ENCODE data around the gene BMP2.
A peak's percentile ranks its signal among the peaks of the same experiment; 100 is the strongest.

Gene BMP2

GRCh38 chr20:6768228-6769140 is 998 bp downstream of the BMP2 start:
- peak; percentile 2 for DNase-seq

DNA sequence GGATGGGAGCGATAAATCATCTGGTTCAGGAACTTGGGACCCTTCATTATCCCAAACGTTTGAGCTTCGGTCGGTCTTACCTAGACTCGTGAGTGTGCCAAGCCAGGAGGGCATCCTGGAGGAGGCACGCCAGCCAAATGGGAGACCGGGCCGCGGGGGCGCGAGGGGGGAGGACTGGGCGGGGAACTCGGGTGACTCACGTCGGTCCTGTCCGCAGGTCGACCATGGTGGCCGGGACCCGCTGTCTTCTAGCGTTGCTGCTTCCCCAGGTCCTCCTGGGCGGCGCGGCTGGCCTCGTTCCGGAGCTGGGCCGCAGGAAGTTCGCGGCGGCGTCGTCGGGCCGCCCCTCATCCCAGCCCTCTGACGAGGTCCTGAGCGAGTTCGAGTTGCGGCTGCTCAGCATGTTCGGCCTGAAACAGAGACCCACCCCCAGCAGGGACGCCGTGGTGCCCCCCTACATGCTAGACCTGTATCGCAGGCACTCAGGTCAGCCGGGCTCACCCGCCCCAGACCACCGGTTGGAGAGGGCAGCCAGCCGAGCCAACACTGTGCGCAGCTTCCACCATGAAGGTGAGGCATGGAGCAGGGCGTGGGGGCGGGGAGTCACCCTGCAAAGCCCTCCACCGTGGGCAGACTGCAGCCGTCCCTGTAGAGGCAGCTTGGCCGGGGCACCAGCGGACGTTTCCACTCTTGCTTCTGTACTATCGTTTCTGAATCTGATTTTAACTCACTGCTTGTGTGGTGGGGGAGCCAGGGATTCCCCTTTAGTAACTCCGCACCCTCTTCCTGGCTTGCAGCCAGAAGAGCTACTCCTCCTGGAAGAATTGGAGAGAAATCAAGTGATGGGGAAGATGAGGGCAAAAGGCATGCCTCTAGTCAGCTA is 2.7 kb downstream of the BMP2 start:
- DNase-seq: peak; percentile 2

DNA sequence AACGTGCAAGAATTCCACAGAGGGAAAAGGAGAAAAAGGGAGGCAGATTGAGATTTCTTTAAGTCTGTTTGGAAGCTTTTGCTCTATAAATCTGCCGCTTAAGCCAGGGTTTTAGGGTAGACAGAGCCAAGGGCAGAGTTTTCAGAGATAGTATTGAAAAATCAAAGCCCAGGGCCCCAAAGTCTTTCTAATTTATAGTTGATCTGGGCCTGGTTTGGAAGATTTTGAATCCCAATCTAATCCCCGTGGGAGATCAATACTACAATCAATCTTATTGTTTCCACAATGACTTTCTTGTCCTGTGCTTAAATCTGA is 3.3 kb downstream of the BMP2 start:
- DNase-seq: no peak

DNA sequence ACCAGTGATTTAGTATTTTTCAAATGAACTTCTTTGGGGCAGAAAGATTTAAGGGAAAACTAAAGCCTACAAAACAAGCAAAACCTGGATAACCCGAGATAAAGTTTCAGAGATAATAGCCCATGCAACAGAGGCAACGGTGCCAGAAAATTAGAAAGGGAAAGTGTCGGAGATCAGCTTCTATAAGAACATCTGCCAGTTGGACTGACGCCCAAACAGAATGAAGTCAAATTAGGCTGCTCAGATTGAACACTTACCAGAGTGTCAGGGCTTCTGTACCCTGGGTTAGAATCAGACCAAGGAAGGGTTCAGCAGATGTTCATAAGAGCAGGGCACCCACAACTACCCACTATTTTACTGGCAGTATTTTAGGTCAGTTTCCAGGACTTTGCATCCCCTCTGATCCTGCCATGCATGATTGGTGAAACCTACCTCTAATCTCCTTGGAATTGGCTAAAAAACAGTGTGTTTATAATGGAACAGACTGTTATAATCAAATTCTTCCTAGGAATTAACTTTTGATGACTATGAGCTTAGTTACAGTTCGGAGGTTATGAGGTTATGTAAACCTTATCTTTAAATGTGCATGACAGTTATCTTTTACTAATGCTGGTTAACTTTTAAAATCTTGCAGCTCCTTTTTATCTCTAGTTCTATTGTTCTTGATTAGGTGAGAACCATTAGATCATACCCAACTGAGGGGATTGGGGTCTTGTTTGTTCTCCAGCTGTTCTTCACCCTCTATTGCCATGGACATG is 13.1 kb downstream of the BMP2 start:
- DNase-seq: no peak

- no peak for DNase-seq
These were observed 16.3 kb downstream of the BMP2 start for GRCh38 chr20:6783752-6784151.

- no peak for DNase-seq
These were observed 16.7 kb downstream of the BMP2 start for GRCh38 chr20:6784210-6784631.

DNA sequence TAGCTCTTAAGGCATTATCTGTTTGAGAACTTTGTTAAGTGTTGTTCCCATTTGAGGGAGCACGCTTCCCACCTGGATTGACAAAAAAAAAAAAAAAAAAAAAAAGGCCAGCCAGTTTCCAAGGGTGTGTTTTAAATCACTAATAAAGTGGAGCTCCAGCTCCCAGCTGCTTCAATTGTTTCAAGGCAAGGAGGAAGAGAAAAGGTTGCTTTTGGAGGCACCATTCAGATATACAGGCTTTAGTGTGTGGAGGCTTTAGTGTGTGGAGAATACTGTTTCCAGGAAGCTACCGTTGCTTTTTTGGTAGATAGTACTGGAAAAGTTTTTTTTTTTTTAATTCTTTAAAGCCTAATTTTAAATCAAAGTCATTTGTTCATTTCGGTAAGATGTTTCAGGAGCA is 17.3 kb downstream of the BMP2 start:
- DNase-seq: no peak

- DNase-seq: no peak
These were observed 19.1 kb downstream of the BMP2 start for GRCh38 chr20:6786548-6786947.

- DNase-seq: no peak
These were observed 25.3 kb downstream of the BMP2 start for GRCh38 chr20:6792789-6793188.

DNA sequence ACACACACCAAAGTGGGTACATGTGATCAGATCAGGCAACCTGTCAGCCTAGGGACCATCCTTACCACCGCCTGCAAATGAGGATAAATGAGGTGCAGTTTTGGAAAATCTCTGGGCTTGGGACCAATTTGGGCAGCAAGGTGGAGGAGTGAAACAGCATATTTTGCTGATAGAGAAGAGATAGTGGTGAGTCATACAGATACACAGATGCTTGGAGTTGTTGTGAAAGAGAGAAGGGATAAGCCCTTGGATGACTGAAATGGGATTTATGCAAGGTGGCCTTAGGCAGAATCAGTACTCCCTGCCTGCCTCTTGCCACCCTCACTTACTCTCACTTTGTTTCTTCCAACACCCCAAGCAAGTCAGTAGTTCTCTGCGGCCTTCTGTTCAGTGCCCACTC is 34.7 kb downstream of the BMP2 start:
- no peak for DNase-seq

DNA sequence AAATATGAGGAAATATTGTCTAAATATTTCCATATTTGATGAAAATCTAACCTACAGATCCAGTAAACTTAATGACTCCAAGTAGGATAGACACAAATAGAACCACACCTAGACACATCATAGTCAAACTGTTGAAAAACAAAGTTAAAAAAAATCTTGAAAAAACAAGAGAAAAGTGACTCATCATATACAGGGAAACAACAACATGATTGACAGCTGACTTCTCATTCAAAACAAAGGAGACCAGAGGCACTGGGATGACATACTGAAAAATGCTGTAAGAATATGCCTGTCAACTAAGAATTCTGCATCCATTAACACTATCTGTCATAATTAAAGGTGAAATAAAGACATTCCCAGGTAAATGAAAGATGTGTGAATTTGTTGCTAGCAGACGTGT is 38.8 kb downstream of the BMP2 start:
- no peak for DNase-seq

DNA sequence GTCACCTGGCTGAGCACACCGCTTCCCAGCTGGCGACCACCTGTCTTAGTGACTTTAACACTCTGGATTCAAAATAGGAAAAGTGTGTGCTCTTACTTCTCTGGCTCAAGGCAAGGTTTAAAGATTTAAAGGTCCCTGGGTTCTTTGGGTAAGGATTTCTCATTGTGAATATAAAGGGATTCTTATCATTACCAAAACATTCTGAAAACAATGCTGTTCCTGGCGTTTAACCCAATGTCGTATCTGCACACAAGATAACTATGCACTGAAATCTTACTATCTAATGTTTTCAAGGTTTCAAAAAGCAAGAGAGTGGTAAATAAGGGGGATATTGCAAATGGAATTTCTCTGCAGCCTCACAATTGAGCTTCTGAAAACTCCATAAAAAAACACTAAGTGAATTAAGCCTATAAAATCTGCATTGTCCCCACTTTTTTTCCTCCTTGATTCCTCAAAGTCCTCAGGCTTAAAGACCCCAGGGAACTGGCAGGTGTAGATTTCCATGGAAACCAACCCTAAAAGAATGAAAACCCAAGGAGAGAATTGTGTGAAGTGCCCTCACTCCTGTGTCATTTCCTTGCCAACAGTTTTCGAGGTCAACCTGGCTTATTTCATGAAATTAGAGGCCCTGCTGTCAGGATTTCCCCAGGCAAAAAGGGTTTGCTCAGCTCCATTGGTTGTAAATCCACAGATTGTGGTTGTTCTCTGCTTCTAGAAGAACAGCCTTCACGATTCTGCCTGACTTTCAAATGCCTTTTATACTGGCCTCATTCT is 44.0 kb downstream of the BMP2 start:
- DNase-seq: no peak

DNA sequence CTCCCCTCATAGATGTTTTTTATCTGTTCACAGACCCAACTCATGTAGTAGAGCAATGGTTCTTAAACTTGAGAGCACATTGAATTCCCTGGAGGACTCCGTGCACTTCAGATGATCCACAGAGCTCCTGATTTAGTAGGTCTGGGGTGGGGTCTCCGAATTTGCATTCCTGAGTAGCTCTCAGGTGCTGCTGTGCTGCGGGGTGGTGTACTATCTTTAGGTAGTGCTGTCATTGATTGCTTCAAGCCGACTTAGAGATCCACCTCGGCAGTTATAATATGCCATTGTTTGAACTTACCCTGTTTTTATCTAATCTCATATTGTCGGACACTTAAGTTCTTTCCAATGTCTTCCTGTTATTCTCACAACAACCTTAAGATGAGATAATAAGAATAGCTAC is 45.0 kb downstream of the BMP2 start:
- no peak for DNase-seq

DNA sequence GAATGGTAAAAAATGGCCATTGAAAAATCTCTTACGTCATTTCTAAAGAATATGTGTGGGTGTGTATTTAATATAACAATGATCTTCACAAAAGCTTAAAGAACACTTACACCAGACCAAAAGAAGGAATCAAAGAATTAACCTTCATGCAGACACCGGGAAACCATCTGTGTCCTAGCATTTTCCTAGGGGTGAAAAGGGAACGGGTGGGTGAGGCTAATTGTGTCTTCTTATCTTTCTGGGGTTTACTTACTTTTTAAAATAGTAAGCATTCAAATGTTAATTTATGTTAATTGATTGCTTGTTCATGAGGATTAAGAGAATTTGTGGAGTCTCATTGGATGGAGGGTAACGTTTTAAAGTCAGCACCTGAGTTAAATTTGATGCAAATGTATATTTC is 47.5 kb downstream of the BMP2 start:
- DNase-seq: no peak

DNA sequence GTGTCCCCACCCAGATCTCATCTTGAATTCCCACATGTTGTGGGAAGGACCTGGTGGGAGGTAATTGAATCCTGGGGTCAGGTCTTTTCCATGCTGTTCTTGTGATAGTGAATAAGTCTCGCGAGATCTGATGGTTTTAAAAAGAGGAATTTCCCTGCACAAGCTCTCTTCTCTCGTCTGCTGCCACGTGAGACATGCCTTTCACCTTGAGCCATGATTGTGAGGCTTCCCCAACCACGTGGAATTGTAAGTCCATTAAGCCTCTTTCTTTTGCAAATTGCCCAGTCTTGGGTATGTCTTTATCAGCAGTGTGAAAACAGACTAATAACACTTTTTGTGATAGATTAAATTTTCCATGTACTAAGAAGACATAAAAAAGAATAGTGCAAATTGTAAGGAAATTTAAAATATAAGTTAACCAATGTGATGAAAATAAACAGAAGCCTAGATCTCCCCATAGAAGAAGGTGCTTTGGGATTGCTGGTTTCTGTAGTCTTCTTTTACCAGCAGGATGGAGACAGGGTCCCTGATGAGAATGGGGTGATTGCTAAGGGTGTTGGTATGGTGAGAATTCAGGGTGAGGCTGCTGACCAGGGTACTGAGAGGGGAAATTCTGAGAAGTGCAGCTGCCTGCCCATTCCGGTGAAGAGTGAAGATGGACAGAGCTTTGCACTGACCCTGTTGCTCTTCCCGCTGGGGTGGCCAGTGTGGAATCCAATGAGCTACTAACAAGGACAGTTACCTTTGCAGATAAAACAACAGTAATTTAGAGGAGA is 50.7 kb downstream of the BMP2 start:
- DNase-seq: no peak

DNA sequence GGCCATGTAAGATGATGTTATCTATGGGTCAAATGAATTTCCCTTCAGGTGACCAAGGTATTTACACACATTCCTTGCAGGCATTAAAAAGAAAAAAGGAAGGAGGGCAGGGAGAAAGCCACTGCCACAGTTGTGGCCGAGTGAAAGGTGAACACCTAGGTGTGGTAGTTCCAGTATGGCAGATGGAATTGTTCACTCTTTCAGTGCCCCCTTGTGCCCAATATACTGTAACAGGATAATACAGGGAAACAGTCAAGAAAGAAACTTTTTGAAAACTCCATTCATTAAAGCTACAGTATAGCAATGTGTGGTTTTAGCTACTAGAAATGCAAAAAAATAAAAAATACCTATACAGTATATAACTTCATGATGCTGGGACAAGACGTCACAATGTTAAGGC is 52.1 kb downstream of the BMP2 start:
- DNase-seq: no peak

DNA sequence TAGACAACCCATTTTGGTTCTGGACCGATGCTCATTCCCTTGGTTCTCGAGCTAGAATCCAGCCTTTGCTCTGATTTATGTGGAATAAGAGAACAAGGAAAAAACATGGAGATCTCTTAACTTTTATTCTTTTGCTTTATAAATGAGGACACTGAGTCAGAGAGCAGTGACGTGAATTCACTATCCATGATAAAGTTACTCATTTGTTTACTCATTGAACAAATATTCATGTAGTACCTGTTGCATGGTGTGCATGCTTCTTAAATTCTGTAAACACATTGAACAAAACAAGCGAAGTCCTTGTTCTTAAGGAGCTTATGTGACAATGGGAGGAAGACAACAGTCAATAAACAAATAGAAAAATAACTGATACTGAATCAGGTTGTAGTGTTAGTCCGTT is 56.9 kb downstream of the BMP2 start:
- DNase-seq: no peak

- DNase-seq: no peak
These were observed 60.0 kb downstream of the BMP2 start for GRCh38 chr20:6827472-6827871.

GRCh38 chr20:6828794-6829423 is 61.4 kb downstream of the BMP2 start:
- DNase-seq: peak; percentile 52

- no peak for DNase-seq
These were observed 62.1 kb downstream of the BMP2 start for GRCh38 chr20:6829510-6830116.
